CD14-positive monocyte (primary cell): ENCODE data around the gene RALGAPA2. TPM values are rescaled to one million over a fixed set of nuclear protein-coding genes. Genes with fewer than 3 reads are reported as not detected.

ENCODE experiments used
- DNase-seq, 3 donors: peaks; one replicate each; pipeline ENCODE4 v3.0.0-alpha.2; 2011 to 2022
- H2AFZ ChIP-seq: 2 replicates; pipeline ENCODE4 v1.6.0; 2012; ENCODE audit warnings: mild to moderate bottlenecking, low read depth, low read length, inconsistent platforms; ENCODE audit not compliant: insufficient read depth, poor library complexity, severe bottlenecking
- H3K27ac ChIP-seq, 2 donors: 1 replicate in 1 of 2; 2 replicates in 1 of 2; pipeline ENCODE4 v1.5.1; 2012 to 2013; ENCODE audit warnings: low read length in 2 of 2, control low read depth in 1 of 2, inconsistent platforms in 1 of 2, low read depth in 1 of 2, mild to moderate bottlenecking in 1 of 2
- H3K27me3 ChIP-seq, 2 donors: one replicate each; pipeline versions ENCODE4 v1.6.0 to v1.6.1; 2011 to 2013; ENCODE audit warnings: low read length in 2 of 2; ENCODE audit not compliant: control insufficient read depth in 2 of 2, insufficient read depth in 2 of 2
- H3K36me3 ChIP-seq, 2 donors: replicated peaks in 1 of 2; 1 replicate in 1 of 2; 2 replicates in 1 of 2; pipeline versions ENCODE4 v1.5.1 to v1.6.1; 2012 to 2013; ENCODE audit warnings: low read length in 2 of 2, control low read depth in 1 of 2, inconsistent platforms in 1 of 2, mild to moderate bottlenecking in 1 of 2; ENCODE audit not compliant: insufficient read depth in 2 of 2, control insufficient read depth in 1 of 2
- H3K4me1 ChIP-seq, 2 donors: 1 replicate in 1 of 2; 2 replicates in 1 of 2; pipeline versions ENCODE4 v1.5.1 to v1.6.1; 2012 to 2013; ENCODE audit warnings: low read length in 2 of 2, control low read depth in 1 of 2, inconsistent platforms in 1 of 2, mild to moderate bottlenecking in 1 of 2, moderate library complexity in 1 of 2; ENCODE audit not compliant: insufficient read depth in 2 of 2, control insufficient read depth in 1 of 2
- H3K4me2 ChIP-seq: replicated peaks from 2 replicates; pipeline ENCODE3; 2012; ENCODE audit warnings: low read length, moderate library complexity, mild to moderate bottlenecking; ENCODE audit not compliant: poor library complexity, severe bottlenecking; ENCODE audit errors: extremely low read depth
- H3K4me3 ChIP-seq, 3 experiments: fragments of 200-600 bp in 1 of 3; sonication (generic) in 1 of 3; replicated peaks in 1 of 3; 1 replicate in 2 of 3; 2 replicates in 1 of 3; pipeline ENCODE4 v1.5.1; 2011 to 2013; ENCODE audit warnings: low read length in 3 of 3, mild to moderate bottlenecking in 3 of 3, control low read depth in 2 of 3, low read depth in 2 of 3, inconsistent platforms in 1 of 3, moderate library complexity in 1 of 3
- H3K79me2 ChIP-seq: 2 replicates; pipeline ENCODE4 v1.6.0; 2012; ENCODE audit warnings: mild to moderate bottlenecking, control low read depth, inconsistent platforms, low read length, moderate library complexity; ENCODE audit not compliant: insufficient read depth
- H3K9ac ChIP-seq: 2 replicates; pipeline ENCODE4 v1.6.0; 2017; ENCODE audit warnings: low read length, mild to moderate bottlenecking; ENCODE audit not compliant: insufficient read depth, poor library complexity, severe bottlenecking
- H3K9me3 ChIP-seq, 2 donors: replicated peaks in 1 of 2; 1 replicate in 1 of 2; 2 replicates in 1 of 2; pipeline versions ENCODE4 v1.5.1 to v1.6.1; 2012 to 2013; ENCODE audit warnings: low read length in 2 of 2, control low read depth in 1 of 2; ENCODE audit not compliant: control insufficient read depth in 1 of 2, insufficient read depth in 1 of 2
- H4K20me1 ChIP-seq: 2 replicates; pipeline ENCODE4 v1.6.0; 2012; ENCODE audit warnings: mild to moderate bottlenecking, low read length, control low read depth, moderate library complexity; ENCODE audit not compliant: insufficient read depth
- H3K27ac Mint-ChIP-seq, 7 donors: one replicate each; pipeline ENCODE4 v1.8.0; 2020; ENCODE audit warnings: mild to moderate bottlenecking in 7 of 7, mixed read lengths in 7 of 7, moderate library complexity in 6 of 7, inconsistent platforms in 2 of 7
- H3K27me3 Mint-ChIP-seq, 3 donors: one replicate each; pipeline ENCODE4 v1.8.0; 2021 to 2022; ENCODE audit warnings: low read depth in 3 of 3, mild to moderate bottlenecking in 3 of 3, mixed read lengths in 3 of 3, moderate library complexity in 3 of 3, inconsistent platforms in 1 of 3
- H3K36me3 Mint-ChIP-seq, 2 donors: one replicate each; pipeline ENCODE4 v1.8.0; 2020; ENCODE audit warnings: mixed read lengths in 2 of 2, inconsistent platforms in 1 of 2, mild to moderate bottlenecking in 1 of 2
- H3K4me1 Mint-ChIP-seq: one replicate; pipeline ENCODE4 v1.8.0; 2020; ENCODE audit warnings: mild to moderate bottlenecking, mixed read lengths
- H3K4me3 Mint-ChIP-seq, 2 donors: one replicate each; pipeline ENCODE4 v1.8.0; 2020; ENCODE audit warnings: mild to moderate bottlenecking in 2 of 2, mixed read lengths in 2 of 2, moderate library complexity in 1 of 2
- H3K9me3 Mint-ChIP-seq, 7 donors: one replicate each; pipeline ENCODE4 v1.8.0; 2020 to 2022; ENCODE audit warnings: mixed read lengths in 7 of 7, mild to moderate bottlenecking in 6 of 7, moderate library complexity in 6 of 7, inconsistent platforms in 2 of 7
- WGBS: methylation state at CpG from one replicate; pipeline ENCODE4 v1.1.5; 2013; ENCODE audit warnings: missing lambda C conversion rate; ENCODE audit not compliant: insufficient coverage; 5-methylcytosine and 5-hydroxymethylcytosine counted together
- intact Hi-C, 2 donors: fragments of 100-400 bp; cut with micrococcal nuclease; formaldehyde crosslinking; loops; one replicate each; pipeline versions ENCODE4 v1.15.0 to v1.15.1; 2023
- polyA plus RNA-seq, 3 donors: library from polyadenylated mRNA; depleted of rRNA in 1 of 3; unstranded in 2 of 3; stranded (reverse) in 1 of 3; fragments of 300-500 nt in 2 of 3; fragments of >200 nt in 1 of 3; fragmentation: Illumina TruSeq in 2 of 3; gene quantifications; 1 replicate in 2 of 3; 2 replicates in 1 of 3; pipeline ENCODE4 v1.2.3, GENCODE V29; 2012 to 2021
- TF ChIP-seq, protein P1 (sequence below): fragments of 200-600 bp; IDR thresholded peaks from one replicate; pipeline ENCODE4 v1.8.0; 2022; ENCODE audit warnings: antibody characterized with exemption, mild to moderate bottlenecking

The RALGAPA2 gene
- polyA plus RNA-seq, 3 donors = 6.2 to 13.0 (median 8.9) TPM

DNA sequence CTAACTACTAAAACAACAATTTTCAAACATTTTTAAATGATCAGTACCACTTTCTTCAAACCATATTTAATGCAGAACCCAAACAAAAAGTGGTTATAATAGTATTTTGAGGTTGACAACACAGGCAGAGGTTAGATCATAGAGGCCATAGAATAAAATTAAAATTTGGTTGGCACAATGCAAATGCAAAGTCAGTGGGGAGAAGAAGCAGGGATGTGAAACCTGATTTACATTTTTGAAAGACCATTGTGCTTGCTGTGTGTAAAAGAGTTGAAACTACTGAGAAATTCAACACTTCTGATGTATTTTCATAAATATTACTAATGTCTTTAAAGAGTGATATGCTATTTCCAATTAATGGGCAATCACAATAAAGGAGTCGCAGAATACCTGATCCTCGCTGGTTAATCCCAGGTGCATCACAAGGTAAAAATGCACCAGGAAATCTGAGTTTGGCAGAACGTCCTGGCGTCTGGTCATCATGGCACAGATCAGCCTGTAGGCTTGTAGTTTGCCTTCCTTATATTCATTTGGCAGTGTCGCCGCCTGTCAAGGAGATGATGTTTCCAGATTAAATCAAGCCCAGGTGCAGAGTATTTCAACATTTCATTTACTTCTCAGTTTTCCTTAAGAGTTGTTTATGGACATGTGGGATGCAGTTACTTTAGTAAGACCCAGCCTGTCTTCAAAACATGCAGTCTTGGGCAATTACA lies 141.2 kb downstream of the RALGAPA2 start:
- Histone ChIP-seq H3K36me3 (peaks cover 75 to 94% of the 10 kb centered on the region in 2 donors), H3K79me2 (no peaks in the 10 kb centered on the region), H3K27ac (no peak overlapping the region), H3K4me1 (no peaks in the 10 kb centered on the region), H3K4me2 (no peak overlapping the region), H4K20me1 (no peaks in the 10 kb centered on the region), H3K9me3 (no peaks in the 10 kb centered on the region), H2AFZ (no peak overlapping the region), H3K27me3 (no peaks in the 10 kb centered on the region), H3K4me3 (no peak overlapping the region), H3K9ac (no peak overlapping the region)
- H3K9me3 Mint-ChIP-seq = no peaks in the 10 kb centered on the region
- H3K4me3 Mint-ChIP-seq = no peak overlapping the region
- H3K36me3 Mint-ChIP-seq = peaks cover 60 to 76% of the 10 kb centered on the region in 2 donors
- no peaks in the 10 kb centered on the region for H3K27me3 Mint-ChIP-seq
- 98% methylated on average over 4 of the region's 6 CpGs for WGBS
- intact Hi-C loops = no loop called here
- TF ChIP-seq, protein P1, sequence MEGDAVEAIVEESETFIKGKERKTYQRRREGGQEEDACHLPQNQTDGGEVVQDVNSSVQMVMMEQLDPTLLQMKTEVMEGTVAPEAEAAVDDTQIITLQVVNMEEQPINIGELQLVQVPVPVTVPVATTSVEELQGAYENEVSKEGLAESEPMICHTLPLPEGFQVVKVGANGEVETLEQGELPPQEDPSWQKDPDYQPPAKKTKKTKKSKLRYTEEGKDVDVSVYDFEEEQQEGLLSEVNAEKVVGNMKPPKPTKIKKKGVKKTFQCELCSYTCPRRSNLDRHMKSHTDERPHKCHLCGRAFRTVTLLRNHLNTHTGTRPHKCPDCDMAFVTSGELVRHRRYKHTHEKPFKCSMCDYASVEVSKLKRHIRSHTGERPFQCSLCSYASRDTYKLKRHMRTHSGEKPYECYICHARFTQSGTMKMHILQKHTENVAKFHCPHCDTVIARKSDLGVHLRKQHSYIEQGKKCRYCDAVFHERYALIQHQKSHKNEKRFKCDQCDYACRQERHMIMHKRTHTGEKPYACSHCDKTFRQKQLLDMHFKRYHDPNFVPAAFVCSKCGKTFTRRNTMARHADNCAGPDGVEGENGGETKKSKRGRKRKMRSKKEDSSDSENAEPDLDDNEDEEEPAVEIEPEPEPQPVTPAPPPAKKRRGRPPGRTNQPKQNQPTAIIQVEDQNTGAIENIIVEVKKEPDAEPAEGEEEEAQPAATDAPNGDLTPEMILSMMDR = no peak
- H3K27ac Mint-ChIP-seq = no peak overlapping the region
- H3K4me1 Mint-ChIP-seq = no peaks in the 10 kb centered on the region
- DNase-seq = no peak

DNA sequence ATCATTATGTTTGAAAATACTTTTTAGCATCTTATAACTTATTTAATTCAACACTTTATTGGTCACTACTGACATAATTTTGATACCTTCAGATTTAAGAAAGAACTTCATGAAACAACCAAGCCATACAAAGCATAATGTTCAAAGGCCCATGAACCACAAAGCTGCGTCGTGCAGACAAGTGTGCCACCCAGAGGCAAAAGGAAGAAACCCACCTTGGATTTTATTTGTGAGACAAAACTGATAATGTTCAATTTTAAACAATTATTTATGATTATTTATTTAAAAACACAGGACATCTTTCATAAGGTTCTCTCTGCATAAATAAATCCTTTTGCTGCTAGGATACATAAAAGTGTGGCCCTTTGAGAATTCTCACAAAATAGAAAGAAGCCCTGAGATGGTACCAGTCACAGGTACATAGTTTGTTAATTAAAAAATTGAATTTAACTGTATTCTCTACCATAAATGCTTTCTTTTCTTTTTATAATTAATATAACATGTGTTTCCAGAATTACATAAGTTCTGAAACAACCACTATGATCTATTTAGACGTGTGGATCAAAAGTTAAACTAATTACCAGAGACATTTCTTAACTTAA lies 143.7 kb downstream of the RALGAPA2 start:
- Histone ChIP-seq H3K36me3 (peaks cover 63 to 96% of the 10 kb centered on the region in 2 donors), H3K4me3 (no peak overlapping the region), H3K9me3 (no peaks in the 10 kb centered on the region), H3K79me2 (no peaks in the 10 kb centered on the region), H3K4me1 (no peaks in the 10 kb centered on the region), H3K27me3 (no peaks in the 10 kb centered on the region), H3K4me2 (no peak overlapping the region), H2AFZ (no peak overlapping the region), H4K20me1 (no peaks in the 10 kb centered on the region), H3K27ac (no peak overlapping the region), H3K9ac (no peak overlapping the region)
- Mint-ChIP-seq H3K9me3 (no peaks in the 10 kb centered on the region), H3K36me3 (peaks cover 57 to 67% of the 10 kb centered on the region in 2 donors), H3K27ac (no peak overlapping the region), H3K27me3 (peaks cover 0 to 1% (median 0%) of the 10 kb centered on the region in 3 donors), H3K4me3 (no peak overlapping the region), H3K4me1 (no peaks in the 10 kb centered on the region)
- intact Hi-C loops = loop anchor here in 1 of 2 donors (2.0 kb wide), 1 partner anchor 484 kb away; no protein-coding TSS in a partner anchor
- TF ChIP-seq, protein P1 = peak; percentile 56
- no CpG with 5 or more reads among the region's 3 CpGs for WGBS
- peak in 1 of 3 donors; percentile 6 for DNase-seq
